Stimulated activated naive CD8-positive, alpha-beta T cell treated with anti-CD3 and anti-CD28 coated beads, Interleukin-15, amount 100 ng/mL, for 72 hours (primary cell): ENCODE data around the gene SPHK2.
"Not testable (repeated sequence)": the region's sequence is repeated elsewhere in the genome, so short reads cannot be mapped to it uniquely, and the experiment has no call there.

Experiments
- ATAC-seq: fragments of 150-1000 bp; cut with Tn5 transposase; 2 replicates; pipeline ENCODE4 v1.10.0; 2021; ENCODE audit warnings: mild to moderate bottlenecking, moderate library complexity
- DNase-seq, 2 donors: peaks; one replicate each; pipeline ENCODE4 v3.0.0; 2021 to 2022
- H3K27ac Mint-ChIP-seq, 2 donors: one replicate each; pipeline ENCODE4 v1.8.0; 2022; ENCODE audit warnings: mild to moderate bottlenecking in 2 of 2, mixed read lengths in 2 of 2, moderate library complexity in 2 of 2
- H3K27me3 Mint-ChIP-seq: one replicate; pipeline ENCODE4 v1.8.0; 2022; ENCODE audit warnings: mixed read lengths
- H3K4me1 Mint-ChIP-seq: one replicate; pipeline ENCODE4 v1.8.0; 2022; ENCODE audit warnings: mild to moderate bottlenecking, mixed read lengths
- H3K4me3 Mint-ChIP-seq, 2 donors: one replicate each; pipeline ENCODE4 v1.8.0; 2022; ENCODE audit warnings: mild to moderate bottlenecking in 2 of 2, mixed read lengths in 2 of 2, moderate library complexity in 1 of 2
- H3K9me3 Mint-ChIP-seq, 2 donors: one replicate each; pipeline ENCODE4 v1.8.0; 2022; ENCODE audit warnings: mixed read lengths in 2 of 2

The SPHK2 gene

DNA sequence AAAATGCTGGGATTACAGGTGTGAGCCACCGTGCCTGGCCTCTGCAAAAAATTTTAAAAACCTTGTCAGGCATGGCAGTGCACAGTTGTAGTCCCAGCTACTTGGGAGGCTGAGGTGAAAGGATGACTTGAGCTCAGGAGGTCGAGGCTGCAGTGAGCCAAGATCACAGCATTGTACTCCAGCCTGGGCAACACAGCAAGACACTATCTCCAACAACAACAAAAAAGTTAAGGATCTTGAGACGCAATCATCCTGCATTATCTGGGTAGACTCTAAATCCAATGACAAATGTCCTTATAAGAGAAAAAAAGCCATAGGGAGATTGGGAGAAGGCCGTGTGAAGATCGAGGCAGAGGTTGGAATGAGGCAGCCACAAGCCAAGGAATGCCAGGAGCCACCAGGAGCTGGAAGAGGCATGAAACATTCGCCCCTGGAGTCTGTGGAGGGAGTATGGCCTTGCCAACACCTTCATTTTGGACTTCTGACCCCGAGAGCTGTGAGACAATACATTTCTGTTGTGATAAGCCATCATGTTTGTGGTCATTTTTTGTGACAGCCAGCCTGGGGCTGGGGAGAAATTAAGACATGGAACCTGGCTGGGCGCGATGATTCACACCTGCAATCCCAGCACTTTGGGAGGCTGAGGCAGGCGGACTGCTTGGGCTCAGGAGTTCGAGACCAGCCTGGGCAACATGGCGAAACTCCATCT lies 31.8 kb downstream of the SPHK2 start:
- ATAC-seq (no peak), DNase-seq (no peak)
- Mint-ChIP-seq H3K27me3 (no peaks in the 10 kb centered on the region), H3K4me3 (no peak overlapping the region), H3K9me3 (no peaks in the 10 kb centered on the region), H3K27ac (no peak overlapping the region), H3K4me1 (peaks cover 27% of the 10 kb centered on the region)

DNA sequence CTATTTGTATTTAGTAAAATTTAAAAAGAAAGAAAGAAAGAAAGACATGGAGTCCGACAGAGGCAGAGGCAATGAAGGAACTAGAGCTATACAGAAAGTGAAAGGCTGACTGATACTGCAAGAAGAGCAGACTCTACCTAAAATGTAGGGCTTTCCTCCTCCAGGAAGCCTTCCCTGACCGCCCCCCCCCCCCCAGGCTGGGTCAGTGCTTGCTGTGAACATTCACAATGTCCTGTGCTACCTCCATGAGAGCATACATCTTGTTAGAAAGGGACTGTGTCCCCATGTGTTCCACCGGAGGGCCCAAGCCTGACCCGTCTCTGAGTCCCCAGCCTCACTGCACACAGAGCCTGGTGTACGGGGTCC lies 32.4 kb downstream of the SPHK2 start:
- ATAC-seq (no peak), DNase-seq (no peak)
- Mint-ChIP-seq H3K9me3 (no peaks in the 10 kb centered on the region), H3K27ac (no peak overlapping the region), H3K27me3 (no peaks in the 10 kb centered on the region), H3K4me3 (no peak overlapping the region), H3K4me1 (peaks cover 23% of the 10 kb centered on the region)

DNA sequence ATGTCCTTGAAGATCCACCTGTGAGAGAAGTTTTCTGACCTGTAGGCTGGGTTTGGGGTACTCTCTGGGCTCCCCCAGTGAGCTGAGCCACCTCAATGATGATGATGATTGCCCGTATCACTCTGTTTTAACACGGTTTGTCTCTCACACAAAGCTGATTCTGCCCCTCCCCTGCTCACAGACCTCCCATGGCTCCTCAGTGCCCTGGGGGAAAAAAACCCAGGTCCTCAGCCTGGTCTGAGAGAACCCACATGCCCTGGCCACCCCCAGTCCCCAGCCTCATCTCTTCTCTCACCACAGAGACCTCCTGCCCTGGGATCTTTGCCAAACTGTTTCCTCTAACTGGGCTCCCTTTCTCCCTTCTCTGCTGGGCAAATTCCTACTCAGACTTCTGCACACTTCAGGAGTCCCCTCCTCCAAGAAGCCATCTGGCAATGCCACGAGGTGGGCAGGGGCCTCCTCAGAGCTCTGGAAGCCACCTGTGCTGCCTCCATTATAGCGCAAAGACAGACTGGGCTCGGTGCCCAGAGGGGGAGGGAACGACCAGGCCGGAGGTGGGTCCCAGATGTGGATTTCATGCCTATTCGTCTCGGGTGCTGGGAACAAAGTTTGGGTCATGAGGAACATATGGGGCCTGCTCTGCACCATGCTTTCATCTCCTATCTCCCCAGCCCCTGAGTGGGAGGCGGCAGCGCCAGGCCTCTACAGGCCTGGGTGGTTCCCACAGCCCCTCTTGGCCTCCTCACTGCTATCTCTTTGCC lies 35.2 kb downstream of the SPHK2 start:
- DNase-seq (no peak), ATAC-seq (no peak)
- Mint-ChIP-seq H3K4me3 (no peak overlapping the region), H3K9me3 (no peaks in the 10 kb centered on the region), H3K4me1 (peaks cover 3% of the 10 kb centered on the region), H3K27me3 (no peaks in the 10 kb centered on the region), H3K27ac (peak overlapping the region; percentile 30 to 40)

- Mint-ChIP-seq H3K9me3 (no peaks in the 10 kb centered on the region), H3K4me1 (peaks cover 9% of the 10 kb centered on the region), H3K4me3 (no peak overlapping the region), H3K27me3 (no peaks in the 10 kb centered on the region), H3K27ac (no peak overlapping the region)
- DNase-seq (no peak), ATAC-seq (no peak)
These were observed 37.7 kb downstream of the SPHK2 start for GRCh38 chr19:48656840-48657474.

GRCh38 chr19:48657828-48658227 lies 38.5 kb downstream of the SPHK2 start:
- H3K9me3 Mint-ChIP-seq, H3K4me1 Mint-ChIP-seq, H3K27ac Mint-ChIP-seq, DNase-seq, H3K27me3 Mint-ChIP-seq, ATAC-seq, H3K4me3 Mint-ChIP-seq: not testable (repeated sequence)

DNA sequence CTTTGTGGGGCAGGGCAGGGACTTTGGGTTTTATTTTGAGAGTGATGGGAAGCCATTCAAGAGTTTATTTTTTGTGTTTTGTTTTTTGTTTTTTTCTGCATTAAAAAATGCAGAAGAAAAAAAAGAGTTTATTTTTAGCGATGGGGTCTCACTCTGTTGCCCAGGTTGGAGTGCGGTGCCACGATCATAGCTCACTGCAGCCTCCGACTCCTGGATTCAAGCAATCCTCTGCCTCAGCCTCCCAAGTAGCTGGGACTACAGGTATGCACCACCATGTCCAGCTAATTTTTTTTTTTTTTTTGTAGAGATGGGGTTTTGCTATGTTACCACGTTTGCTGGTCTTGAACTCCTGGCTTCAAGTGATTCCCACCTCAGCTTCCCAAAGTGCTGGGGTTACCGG lies 39.2 kb downstream of the SPHK2 start:
- Mint-ChIP-seq H3K27me3 (no peaks in the 10 kb centered on the region), H3K4me3 (no peak overlapping the region)

DNA sequence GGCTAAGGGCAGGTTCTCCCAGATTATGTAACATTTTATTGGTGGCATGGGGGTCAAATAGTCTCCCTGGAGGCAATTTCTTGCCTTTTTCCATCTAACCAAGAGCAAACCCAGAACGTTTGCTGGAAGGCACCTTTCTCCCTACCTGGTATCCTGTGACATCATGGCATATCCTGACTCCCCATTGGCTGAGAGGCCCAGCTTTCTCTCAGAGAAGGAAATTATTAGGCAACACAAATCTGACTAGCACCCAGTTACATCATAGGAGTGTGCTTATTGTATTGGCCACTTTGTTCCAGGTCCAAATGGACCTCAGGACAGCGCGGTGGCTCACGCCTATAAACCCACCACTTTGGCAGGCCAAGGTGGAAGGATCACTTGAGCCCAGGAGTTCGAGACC lies 40.5 kb downstream of the SPHK2 start:
- no peaks in the 10 kb centered on the region for H3K9me3 Mint-ChIP-seq
- no peak for DNase-seq
- ATAC-seq: no peak
- H3K27ac Mint-ChIP-seq: no peak overlapping the region
- H3K27me3 Mint-ChIP-seq: no peaks in the 10 kb centered on the region
- peaks cover 9% of the 10 kb centered on the region for H3K4me1 Mint-ChIP-seq
- H3K4me3 Mint-ChIP-seq: no peak overlapping the region

More for the DNA sequence above, 39.2 kb downstream of the SPHK2 start:
- Mint-ChIP-seq H3K9me3 (no peaks in the 10 kb centered on the region), H3K4me1 (peaks cover 9% of the 10 kb centered on the region), H3K27ac (no peak overlapping the region)
- DNase-seq (no peak), ATAC-seq (no peak)

DNA sequence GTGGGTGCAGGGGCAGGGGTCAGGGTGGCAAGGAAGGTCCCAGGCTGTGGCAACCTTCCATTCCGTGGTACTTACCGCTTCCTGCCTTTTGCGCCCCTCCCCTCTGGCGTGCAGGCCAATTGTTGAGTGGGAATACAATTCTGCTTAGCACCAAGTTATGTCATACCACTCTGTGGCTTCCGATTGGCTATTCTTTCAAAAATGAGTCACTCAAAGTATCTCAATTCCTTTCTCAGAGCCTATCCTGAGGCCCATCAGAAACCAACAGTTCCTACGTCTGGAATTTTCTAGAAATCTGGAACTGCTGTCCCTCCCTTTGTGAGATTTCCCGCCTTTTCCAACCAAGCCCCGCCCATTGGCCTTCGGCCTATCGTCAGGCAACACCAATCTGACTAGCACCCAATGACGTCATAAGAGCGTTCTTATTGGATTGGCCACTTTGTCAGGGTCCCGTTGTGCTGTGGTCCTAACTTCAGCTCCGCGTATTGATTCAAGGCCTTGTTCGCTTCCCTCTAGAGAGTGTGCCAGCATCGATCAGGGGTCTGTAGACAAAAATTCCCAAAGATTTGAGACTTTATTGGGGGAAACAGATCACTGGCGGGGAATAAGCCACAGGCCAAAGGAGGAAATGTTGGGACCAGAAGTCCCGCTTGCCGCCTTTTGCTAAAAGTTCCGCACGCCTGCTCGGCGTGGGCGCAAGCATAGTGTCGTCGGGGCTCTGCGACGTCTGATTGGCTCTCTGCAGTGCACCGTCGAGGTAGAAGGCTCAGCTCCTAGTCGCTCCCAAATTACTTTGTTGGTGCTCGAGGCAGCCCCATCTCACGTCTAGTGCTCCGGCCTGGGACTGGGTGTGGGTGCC lies 41.8 kb downstream of the SPHK2 start:
- DNase-seq (peak; percentile 85 to 88), ATAC-seq (peak; percentile 96)
- Mint-ChIP-seq H3K9me3 (no peaks in the 10 kb centered on the region), H3K27ac (peak overlapping the region; percentile 94 to 99), H3K27me3 (no peaks in the 10 kb centered on the region), H3K4me3 (peak overlapping the region; percentile 67 to 75), H3K4me1 (peaks cover 9% of the 10 kb centered on the region)

DNA sequence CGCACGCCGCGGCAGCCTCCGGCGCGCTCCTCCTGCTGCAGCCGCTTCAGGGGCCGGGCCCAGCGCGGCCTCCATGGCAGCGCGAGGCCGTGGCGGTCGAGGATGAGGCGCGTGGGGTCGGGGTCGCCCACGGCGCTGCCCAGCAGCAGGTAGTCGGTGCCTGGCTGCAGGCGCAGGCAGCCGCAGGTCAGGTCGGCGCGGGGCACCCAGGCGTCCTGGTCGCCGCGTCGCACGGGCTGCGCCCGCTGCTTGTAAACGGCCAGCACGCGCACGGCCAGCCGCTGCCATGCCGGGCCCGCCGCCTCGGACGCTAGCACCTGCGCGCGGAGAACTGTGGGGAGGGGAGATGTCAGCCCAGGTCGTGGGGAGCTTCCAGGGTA lies 42.4 kb downstream of the SPHK2 start:
- no peaks in the 10 kb centered on the region for H3K27me3 Mint-ChIP-seq
- no peak overlapping the region for H3K27ac Mint-ChIP-seq
- no peak overlapping the region for H3K4me3 Mint-ChIP-seq
- no peak for DNase-seq
- peaks cover 9% of the 10 kb centered on the region for H3K4me1 Mint-ChIP-seq
- no peaks in the 10 kb centered on the region for H3K9me3 Mint-ChIP-seq
- ATAC-seq: no peak

- H3K4me1 Mint-ChIP-seq: peaks cover 9% of the 10 kb centered on the region
- no peak overlapping the region for H3K4me3 Mint-ChIP-seq
- DNase-seq: no peak
- ATAC-seq: no peak
- H3K27ac Mint-ChIP-seq: no peak overlapping the region
- H3K27me3 Mint-ChIP-seq: no peaks in the 10 kb centered on the region
- no peaks in the 10 kb centered on the region for H3K9me3 Mint-ChIP-seq
These were observed 44.4 kb downstream of the SPHK2 start for GRCh38 chr19:48663667-48664066.

DNA sequence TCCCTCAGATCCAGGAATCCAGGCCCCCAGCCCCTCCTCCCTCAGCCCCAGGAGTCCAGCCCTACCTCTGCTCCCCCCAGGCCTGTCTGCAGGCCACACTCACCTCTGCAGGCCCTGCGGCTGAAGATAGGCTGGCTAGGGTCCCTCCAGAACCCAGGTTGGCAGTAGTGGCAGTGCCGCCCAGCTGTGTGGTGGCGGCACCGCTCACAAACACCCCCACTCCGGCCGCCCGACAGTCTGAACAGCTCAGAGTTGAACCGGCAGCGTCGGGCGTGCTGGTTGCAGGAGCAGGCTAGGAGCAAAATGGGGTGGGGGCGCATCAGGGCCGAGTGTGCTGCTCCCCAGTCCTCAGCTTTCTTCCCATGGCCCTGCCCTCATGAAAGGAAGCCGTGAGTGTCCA lies 45.2 kb downstream of the SPHK2 start:
- Mint-ChIP-seq H3K4me1 (peaks cover 9% of the 10 kb centered on the region), H3K27ac (no peak overlapping the region), H3K9me3 (peaks cover 0 to 1% of the 10 kb centered on the region in 2 donors), H3K4me3 (no peak overlapping the region), H3K27me3 (no peaks in the 10 kb centered on the region)
- DNase-seq (no peak), ATAC-seq (no peak)

DNA sequence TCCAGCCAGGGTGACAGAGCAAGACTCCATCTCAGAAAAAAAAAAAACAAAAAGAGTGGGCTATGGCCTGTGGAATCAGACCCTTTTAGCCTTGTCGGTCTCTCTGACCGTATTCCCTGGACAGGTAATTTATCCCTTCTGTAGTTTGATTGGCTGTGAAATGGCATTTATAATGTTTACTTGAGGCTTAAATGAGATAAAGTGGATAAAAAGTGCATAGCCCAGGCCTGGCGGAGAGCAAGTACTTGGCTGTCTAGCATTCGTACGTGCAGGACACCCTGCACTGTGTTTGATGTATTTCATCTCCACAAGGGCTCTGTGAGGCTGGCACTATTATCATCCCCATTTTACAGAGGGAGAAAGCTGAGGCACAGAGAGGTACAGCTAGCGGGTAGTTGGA lies 46.5 kb downstream of the SPHK2 start:
- Mint-ChIP-seq H3K4me3 (no peak overlapping the region), H3K4me1 (peaks cover 6% of the 10 kb centered on the region), H3K27ac (no peak overlapping the region), H3K9me3 (peaks cover 0 to 9% of the 10 kb centered on the region in 2 donors), H3K27me3 (no peaks in the 10 kb centered on the region)
- DNase-seq: no peak
- no peak for ATAC-seq

- Mint-ChIP-seq H3K9me3 (peaks cover 0 to 9% of the 10 kb centered on the region in 2 donors), H3K4me1 (no peaks in the 10 kb centered on the region), H3K4me3 (no peak overlapping the region), H3K27ac (no peak overlapping the region), H3K27me3 (no peaks in the 10 kb centered on the region)
- DNase-seq (no peak), ATAC-seq (peak; percentile 17)
These were observed 49.0 kb downstream of the SPHK2 start for GRCh38 chr19:48668332-48668731.

DNA sequence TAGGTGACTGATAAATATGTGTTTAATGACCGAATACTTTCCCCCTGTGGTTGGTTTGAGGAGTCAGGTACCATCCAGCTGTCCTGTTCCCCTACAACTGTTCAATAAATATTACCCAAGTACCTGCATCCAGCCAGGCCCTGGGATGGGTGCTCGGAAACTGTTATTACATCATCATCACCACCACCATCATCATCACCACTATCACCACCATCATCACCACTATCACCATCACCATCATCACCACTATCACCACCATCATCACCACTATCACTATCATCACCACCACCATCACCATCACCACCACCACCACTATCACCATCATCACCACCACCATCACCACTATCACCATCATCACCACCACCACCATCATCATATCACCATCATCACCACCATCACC lies 49.5 kb downstream of the SPHK2 start:
- DNase-seq (no peak), ATAC-seq (no peak)
- H3K27me3 Mint-ChIP-seq: no peaks in the 10 kb centered on the region
- no peaks in the 10 kb centered on the region for H3K4me1 Mint-ChIP-seq
- no peak overlapping the region for H3K4me3 Mint-ChIP-seq
- H3K9me3 Mint-ChIP-seq: peaks cover 0 to 9% of the 10 kb centered on the region in 2 donors
- H3K27ac Mint-ChIP-seq: peak overlapping the region; percentile 16 to 28

DNA sequence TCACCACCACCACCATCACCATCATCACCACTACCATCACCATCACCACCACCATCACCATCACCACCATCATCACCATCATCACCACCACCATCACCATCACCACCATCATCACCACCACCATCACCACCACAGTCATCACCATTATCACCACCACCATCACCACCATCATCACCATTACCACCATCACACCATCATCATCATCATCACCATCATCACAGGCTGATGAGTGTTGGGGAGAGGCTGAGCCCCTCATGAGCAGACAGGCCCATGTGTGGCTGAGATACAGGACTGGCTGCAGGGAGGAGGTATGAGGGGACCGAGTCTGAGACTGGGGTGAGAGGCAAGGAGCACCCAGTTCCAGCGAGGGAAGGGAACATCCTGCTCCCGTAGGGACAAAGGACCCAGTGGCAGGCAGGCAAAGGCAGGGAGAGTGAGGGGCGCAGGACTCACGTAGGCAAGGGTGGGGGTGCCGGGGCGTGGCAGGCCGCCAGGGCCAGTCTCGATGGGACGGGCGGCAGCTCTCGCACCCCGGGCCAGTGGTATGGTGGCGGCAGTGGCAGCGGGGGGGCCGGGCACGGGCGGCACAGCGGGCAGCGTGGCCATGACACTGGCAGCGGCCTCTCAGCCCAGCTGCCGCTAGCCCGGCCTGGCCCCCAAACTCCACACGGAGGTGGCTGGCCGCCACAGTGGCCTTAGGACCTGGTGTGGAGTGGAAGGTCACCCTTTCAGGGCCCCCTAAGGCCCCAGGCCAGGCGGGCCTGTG lies 50.8 kb downstream of the SPHK2 start:
- Mint-ChIP-seq H3K9me3 (peaks cover 0 to 9% of the 10 kb centered on the region in 2 donors), H3K27me3 (no peaks in the 10 kb centered on the region), H3K4me3 (peak overlapping the region in 1 of 2 donors; percentile 7), H3K27ac (peak overlapping the region; percentile 2 to 81), H3K4me1 (peaks cover 3% of the 10 kb centered on the region)
- ATAC-seq (no peak), DNase-seq (no peak)
